NT2/D1 (cell line): ENCODE measurements around the gene FRMD5.
"Not testable (repeated sequence)": the region's sequence is repeated elsewhere in the genome, so short reads cannot be mapped to it uniquely, and the experiment has no call there.

ENCODE experiments used
- SUZ12 ChIP-seq: IDR thresholded peaks from 2 replicates; pipeline ENCODE4 v1.6.1; 2011; ENCODE audit not compliant: insufficient read length, insufficient read depth; ENCODE audit errors: extremely low read depth
- YY1 ChIP-seq: IDR thresholded peaks from 2 replicates; pipeline ENCODE4 v1.6.1; 2011; ENCODE audit not compliant: insufficient read length, insufficient read depth

DNA sequence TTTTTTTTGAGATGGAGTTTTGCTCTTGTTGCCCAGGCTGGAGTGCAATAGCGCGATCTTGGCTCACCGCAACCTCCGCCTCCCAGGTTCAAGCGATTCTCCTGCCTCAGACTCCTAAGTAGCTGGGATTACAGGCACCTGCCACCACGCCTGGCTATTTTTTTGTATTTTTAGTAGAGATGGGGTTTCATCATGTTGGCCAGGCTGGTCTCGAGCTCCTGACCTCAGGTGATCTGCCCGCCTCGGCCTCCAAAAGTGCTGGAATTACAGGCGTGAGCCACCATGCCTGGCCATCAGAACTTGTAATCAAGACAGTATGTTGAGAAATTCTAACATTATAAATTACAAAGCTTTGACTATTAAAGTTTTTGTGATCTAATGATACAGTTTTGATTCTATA, 328.4 kb downstream of the FRMD5 start:
- TF ChIP-seq SUZ12, YY1: not testable (repeated sequence)
